HG03354 (cell line): ENCODE results near the gene SSH3.

ENCODE experiments used
- ATAC-seq: cut with Tn5 transposase; IDR thresholded peaks from one replicate; pipeline ENCODE4 v1.9.1; 2021; ENCODE audit warnings: mild to moderate bottlenecking; ENCODE audit not compliant: unreplicated experiment, poor library complexity, severe bottlenecking

SSH3 gene

GRCh38 chr11:67289651-67290479 is 13.5 kb upstream of the SSH3 start:
- ATAC-seq: no peak

DNA sequence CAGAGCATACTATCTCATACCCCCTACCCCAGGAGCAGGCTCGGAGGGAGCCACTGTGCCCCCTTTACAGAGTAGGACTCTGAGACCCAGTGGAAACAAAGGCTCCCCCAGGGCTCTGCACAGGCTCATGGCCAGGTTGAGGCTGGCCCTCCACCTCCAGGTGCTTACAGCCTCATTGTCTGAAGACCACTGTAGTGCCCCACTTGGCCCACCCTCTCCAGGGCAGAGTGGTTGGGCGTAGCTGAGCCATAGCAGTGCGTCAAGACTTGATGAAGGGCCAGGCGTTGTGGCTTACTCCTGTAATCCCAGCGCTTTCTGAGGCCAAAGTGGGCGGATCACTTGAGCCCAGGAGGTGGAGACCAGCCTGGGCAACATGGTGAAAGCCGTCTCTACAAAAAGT is 12.5 kb upstream of the SSH3 start:
- no peak for ATAC-seq

- ATAC-seq: no peak
Measured at GRCh38 chr11:67291481-67292381, 11.6 kb upstream of the SSH3 start.

- ATAC-seq: no peak
Measured at GRCh38 chr11:67292671-67293070, 10.7 kb upstream of the SSH3 start.

GRCh38 chr11:67293090-67293489 is 10.2 kb upstream of the SSH3 start:
- no peak for ATAC-seq

- ATAC-seq: no peak
Measured at GRCh38 chr11:67295846-67296245, 7.5 kb upstream of the SSH3 start.

GRCh38 chr11:67298786-67299185 is 4.5 kb upstream of the SSH3 start:
- ATAC-seq: no peak

DNA sequence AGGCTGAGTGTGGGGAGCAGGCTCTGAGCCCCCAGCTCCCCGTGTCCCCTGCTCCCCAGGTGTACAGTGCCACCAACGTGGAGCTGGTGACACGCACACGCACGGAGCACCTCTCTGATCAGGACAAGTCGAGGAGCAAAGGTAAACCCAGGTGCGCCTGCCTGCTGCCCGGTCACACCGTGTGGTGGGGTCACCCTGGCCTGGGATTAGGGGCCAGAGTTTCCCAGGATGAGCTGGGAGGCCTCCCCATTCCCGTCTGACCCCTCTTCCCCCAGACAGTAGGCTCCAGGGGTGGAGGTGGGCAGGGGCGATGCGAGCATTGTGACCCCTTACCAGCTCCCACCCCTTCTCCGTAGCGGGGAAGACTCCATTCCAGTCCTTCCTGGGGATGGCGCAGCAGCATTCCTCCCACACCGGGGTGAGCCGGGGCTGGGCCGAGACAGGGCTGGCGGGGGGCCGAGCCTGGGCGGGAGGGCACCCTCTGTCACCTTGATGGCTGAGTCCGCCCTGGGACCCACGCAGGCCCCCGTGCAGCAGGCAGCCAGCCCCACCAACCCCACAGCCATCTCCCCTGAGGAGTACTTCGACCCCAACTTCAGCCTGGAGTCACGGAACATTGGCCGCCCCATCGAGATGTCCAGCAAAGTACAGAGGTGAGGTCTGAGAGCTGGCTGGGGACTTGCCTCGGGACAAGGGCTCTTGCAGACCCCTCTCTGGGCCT is 3.7 kb upstream of the SSH3 start:
- no peak for ATAC-seq

- ATAC-seq: no peak
Measured at GRCh38 chr11:67300256-67300755, 3.0 kb upstream of the SSH3 start.

- ATAC-seq: no peak
Measured at GRCh38 chr11:67300756-67301312, 2.5 kb upstream of the SSH3 start.

DNA sequence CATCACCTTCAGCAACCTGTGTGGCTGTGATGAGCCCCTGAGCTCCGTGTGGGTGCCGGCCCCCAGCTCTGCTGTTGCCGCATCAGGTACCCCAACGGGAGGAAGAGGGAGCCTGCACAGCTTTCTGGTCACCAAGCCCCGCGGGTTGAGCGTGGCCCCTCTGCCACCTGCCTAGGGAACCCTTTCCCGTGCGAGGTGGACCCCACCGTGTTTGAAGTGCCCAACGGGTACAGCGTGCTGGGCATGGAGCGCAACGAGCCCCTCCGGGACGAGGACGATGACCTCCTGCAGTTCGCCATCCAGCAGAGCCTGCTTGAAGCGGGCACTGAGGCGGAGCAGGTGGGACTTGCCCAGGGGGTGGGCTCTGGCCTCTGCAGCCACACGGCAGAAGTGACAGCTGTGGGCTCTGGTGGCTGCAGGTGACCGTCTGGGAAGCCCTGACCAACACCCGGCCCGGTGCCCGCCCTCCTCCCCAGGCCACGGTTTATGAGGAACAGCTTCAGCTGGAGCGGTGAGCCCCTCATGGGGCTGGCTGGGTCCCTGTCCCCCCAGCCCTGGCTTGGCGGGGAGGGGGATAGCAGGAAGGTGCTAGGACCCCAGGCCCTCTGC is 1.9 kb upstream of the SSH3 start:
- no peak for ATAC-seq

DNA sequence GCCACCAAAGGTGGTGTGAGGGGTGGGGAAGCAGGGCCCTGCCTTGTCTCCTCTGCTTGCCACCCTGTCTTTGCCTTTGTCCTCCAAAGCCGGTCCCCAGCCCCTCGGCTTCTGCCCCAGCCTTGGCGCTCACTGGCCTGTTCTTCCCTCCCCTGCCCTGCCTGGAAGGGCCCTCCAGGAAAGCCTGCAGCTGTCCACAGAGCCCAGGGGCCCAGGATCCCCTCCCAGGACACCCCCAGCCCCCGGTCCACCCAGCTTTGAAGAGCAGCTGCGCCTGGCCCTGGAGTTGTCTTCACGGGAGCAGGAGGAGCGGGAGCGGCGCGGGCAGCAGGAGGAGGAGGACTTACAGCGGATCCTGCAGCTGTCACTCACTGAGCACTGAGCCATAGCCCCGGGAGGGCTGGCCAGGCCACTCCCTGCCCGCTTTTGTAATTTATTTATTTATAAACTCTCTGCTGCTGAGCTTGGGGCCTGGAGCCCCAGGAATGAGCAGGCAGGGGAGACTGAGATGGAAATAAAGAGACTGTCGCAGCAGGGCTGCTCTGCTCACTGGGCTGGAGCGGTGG is 1.3 kb upstream of the SSH3 start:
- no peak for ATAC-seq

- no peak for ATAC-seq
Measured at GRCh38 chr11:67302571-67303131, 679 bp upstream of the SSH3 start.

DNA sequence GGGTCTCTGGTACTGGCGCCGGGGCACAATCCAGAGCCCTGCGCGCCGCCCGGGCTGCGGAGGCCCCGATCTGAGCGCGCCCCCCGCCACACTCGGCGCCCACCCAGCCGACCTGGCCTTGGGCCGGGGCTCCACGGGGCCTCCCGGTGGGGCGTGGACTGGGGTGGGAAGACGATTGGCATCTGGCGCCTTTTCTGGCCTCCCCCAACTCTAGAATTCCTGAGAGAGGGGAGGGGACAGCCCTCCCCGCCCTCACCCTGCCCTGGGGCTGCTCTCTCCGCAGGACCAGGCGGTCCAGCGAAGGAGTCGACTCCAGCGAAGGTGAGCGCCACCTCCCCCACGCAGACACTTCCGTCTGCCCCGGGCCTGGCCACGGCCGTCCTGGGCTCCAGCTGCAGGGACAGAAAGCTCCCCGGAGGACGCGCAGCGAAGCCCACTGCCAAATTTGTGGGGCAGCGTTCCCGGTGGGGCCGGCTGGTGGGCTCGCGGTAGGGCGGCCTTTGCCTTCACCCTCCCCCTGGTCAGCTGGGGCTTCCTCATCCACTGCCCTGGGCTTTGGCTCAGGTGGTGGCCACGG is 593 bp downstream of the SSH3 start:
- ATAC-seq: no peak

DNA sequence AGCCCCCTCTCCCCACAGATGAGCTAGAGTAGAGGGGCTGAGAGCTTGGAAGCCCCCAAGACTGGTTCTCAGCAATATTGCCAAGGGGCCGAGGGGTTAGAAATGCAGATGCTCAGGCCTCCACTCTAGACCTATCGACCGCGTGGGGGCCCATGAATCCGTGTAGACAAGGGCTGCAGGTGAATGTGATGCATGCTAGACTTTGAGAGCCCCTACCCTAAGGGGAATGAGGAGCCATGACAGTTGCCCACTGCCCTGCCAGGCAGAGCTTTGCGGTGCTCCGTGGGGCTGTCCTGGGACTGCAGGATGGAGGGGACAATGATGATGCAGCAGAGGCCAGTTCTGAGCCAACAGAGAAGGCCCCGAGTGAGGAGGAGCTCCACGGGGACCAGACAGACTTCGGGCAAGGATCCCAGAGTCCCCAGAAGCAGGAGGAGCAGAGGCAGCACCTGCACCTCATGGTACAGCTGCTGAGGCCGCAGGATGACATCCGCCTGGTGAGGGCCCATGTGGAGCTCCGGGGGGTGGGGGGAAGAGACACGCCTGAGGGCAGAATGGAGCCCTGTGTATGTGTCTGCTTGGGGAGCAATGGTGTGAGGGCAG is 1.3 kb downstream of the SSH3 start:
- no peak for ATAC-seq

DNA sequence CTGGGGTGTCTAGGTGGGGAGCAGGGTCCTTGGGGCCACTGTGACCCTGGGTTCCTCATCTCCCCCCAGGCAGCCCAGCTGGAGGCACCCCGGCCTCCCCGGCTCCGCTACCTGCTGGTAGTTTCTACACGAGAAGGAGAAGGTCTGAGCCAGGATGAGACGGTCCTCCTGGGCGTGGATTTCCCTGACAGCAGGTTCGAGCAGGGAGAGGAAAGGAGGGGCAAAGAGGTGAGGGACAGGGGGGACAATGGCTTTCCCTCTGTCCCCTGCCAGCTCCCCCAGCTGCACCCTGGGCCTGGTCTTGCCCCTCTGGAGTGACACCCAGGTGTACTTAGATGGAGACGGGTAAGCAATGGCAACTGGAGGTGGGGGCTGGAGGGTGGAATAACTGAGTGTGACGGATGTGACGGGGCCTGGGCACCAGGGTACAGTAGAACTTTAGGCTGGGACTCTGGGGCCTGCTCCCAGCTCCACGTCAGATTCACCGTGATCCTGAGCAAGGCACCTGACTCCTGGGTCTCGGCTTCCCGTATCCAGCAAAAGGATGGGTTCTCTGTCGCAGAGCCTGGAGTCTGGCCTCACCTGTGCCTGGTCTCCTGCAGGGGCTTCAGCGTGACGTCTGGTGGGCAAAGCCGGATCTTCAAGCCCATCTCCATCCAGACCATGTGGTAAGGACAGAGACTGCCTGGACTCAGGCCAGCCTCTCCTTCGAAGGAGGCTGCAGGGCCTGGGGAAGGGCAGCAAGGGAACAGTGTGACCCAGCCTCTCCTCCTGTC is 3.6 kb downstream of the SSH3 start:
- ATAC-seq: no peak

- no peak for ATAC-seq
Measured at GRCh38 chr11:67307545-67308001, 4.2 kb downstream of the SSH3 start.
